Measurements from ENCODE around the gene MON1A.

The MON1A gene

GRCh38 chr3:49865198-49865784, 64.3 kb downstream of the MON1A start (continued):
- TF ChIP-seq, protein P1, sequence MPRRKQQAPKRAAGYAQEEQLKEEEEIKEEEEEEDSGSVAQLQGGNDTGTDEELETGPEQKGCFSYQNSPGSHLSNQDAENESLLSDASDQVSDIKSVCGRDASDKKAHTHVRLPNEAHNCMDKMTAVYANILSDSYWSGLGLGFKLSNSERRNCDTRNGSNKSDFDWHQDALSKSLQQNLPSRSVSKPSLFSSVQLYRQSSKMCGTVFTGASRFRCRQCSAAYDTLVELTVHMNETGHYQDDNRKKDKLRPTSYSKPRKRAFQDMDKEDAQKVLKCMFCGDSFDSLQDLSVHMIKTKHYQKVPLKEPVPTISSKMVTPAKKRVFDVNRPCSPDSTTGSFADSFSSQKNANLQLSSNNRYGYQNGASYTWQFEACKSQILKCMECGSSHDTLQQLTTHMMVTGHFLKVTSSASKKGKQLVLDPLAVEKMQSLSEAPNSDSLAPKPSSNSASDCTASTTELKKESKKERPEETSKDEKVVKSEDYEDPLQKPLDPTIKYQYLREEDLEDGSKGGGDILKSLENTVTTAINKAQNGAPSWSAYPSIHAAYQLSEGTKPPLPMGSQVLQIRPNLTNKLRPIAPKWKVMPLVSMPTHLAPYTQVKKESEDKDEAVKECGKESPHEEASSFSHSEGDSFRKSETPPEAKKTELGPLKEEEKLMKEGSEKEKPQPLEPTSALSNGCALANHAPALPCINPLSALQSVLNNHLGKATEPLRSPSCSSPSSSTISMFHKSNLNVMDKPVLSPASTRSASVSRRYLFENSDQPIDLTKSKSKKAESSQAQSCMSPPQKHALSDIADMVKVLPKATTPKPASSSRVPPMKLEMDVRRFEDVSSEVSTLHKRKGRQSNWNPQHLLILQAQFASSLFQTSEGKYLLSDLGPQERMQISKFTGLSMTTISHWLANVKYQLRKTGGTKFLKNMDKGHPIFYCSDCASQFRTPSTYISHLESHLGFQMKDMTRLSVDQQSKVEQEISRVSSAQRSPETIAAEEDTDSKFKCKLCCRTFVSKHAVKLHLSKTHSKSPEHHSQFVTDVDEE (CRISPR knock-in tag; IDR thresholded peaks at IDR 0.05) = no peak
- TF ChIP-seq OSR1 (CRISPR knock-in tag; IDR thresholded peaks at IDR 0.05) (no peak), PATZ1 (CRISPR knock-in tag; IDR thresholded peaks at IDR 0.05; ENCODE audit: borderline replicate concordance) (no peak), ISL1 (CRISPR knock-in tag; IDR thresholded peaks at IDR 0.05) (no peak), ZFP3 (CRISPR knock-in tag; IDR thresholded peaks at IDR 0.05) (no peak)

- ATAC-seq = no peak
- TF ChIP-seq TCF4 (CRISPR knock-in tag; IDR thresholded peaks at IDR 0.05; ENCODE audit: borderline replicate concordance) (no peak), SNAI2 (CRISPR knock-in tag; IDR thresholded peaks at IDR 0.05) (no peak), ZNF8 (CRISPR knock-in tag; IDR thresholded peaks at IDR 0.05) (no peak), CSDC2 (CRISPR knock-in tag; IDR thresholded peaks at IDR 0.05) (no peak), PATZ1 (CRISPR knock-in tag; IDR thresholded peaks at IDR 0.05; ENCODE audit: borderline replicate concordance) (no peak), ZNF565 (CRISPR knock-in tag; conservative IDR thresholded peaks at IDR 0.05; ENCODE audit: low read depth) (no peak)
These were observed 65.1 kb downstream of the MON1A start for GRCh38 chr3:49864505-49864904.

DNA sequence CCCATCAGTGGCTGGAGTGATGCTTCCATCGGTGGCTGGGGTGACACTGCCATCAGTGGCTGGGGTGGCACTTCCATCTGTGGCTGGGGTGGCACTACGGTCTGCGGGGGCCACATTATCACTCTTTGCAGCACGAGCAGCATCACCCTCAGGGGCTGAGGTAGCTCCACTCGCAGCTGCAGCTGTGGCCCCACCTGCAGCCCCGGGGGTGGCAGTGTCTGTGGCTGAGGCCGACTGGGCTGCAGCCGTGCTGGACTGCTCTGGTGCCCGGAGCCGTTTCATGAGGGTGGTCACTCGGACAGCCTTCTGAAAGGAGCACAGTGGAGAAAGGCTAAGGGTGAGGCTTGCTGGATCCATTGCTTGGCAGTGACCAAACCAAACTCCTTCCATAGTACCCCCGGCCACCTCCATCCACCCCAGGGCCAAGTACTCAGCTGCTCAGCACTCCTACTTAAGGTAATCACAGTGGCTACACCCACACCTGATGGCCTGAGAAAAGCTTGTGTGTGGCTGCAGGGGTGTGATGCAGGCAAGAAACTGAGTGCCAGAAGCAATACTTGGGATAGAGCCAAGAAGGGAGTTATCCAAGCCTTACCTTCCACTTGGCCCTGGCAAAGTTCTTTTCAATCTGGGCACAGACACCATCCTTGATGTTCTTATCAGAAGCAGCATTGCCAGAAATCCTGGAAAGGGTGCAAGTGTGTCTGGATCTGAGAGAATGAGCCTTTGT, 69.9 kb downstream of the MON1A start:
- ATAC-seq = no peak
- TF ChIP-seq BACH2 (CRISPR knock-in tag; IDR thresholded peaks at IDR 0.05; ENCODE audit: borderline replicate concordance) = no peak
- no peak for TF ChIP-seq SNAI2 (CRISPR knock-in tag; IDR thresholded peaks at IDR 0.05)

Data from SK-N-SH treated with all-trans-retinoic acid at 6 μM for 48 hours (cell line).